ENCODE data around the gene CHCHD5. TPM values are rescaled to one million over a fixed set of nuclear protein-coding genes. Genes with fewer than 3 reads are reported as not detected.

Gene CHCHD5
- total RNA-seq, 1 donor from 2014 or later: 31.4 TPM

GRCh38 chr2:112629224-112629623 is 44.8 kb downstream of the CHCHD5 start:
- Mint-ChIP-seq H3K9me3 (ENCODE audit: unreplicated experiment) (no peaks in the 10 kb centered on the region), H3K4me1 (ENCODE audit: unreplicated experiment) (peaks cover 75% of the 10 kb centered on the region), H3K27ac (ENCODE audit: unreplicated experiment) (peak overlapping the region; percentile 95), H3K27me3 (ENCODE audit: unreplicated experiment) (no peaks in the 10 kb centered on the region), H3K4me3 (ENCODE audit: unreplicated experiment) (peak overlapping the region; percentile 38), H3K36me3 (ENCODE audit: unreplicated experiment) (no peaks in the 10 kb centered on the region)
- DNase-seq (ENCODE audit: extremely low spot score, unreplicated experiment): no peak
- no peak for TF ChIP-seq CTCF (IDR thresholded peaks at IDR 0.05)

- Mint-ChIP-seq H3K4me3 (ENCODE audit: unreplicated experiment) (peak overlapping the region; percentile 38), H3K9me3 (ENCODE audit: unreplicated experiment) (no peaks in the 10 kb centered on the region), H3K36me3 (ENCODE audit: unreplicated experiment) (no peaks in the 10 kb centered on the region), H3K4me1 (ENCODE audit: unreplicated experiment) (peaks cover 69% of the 10 kb centered on the region), H3K27me3 (ENCODE audit: unreplicated experiment) (no peaks in the 10 kb centered on the region), H3K27ac (ENCODE audit: unreplicated experiment) (peak overlapping the region; percentile 95)
- DNase-seq (ENCODE audit: extremely low spot score, unreplicated experiment): no peak
- no peak for TF ChIP-seq CTCF (IDR thresholded peaks at IDR 0.05)
Measured at GRCh38 chr2:112629823-112630222, 45.4 kb downstream of the CHCHD5 start.

GRCh38 chr2:112630268-112630667 is 45.9 kb downstream of the CHCHD5 start:
- Mint-ChIP-seq H3K9me3 (ENCODE audit: unreplicated experiment) (no peaks in the 10 kb centered on the region), H3K27me3 (ENCODE audit: unreplicated experiment) (no peaks in the 10 kb centered on the region), H3K36me3 (ENCODE audit: unreplicated experiment) (no peaks in the 10 kb centered on the region), H3K4me3 (ENCODE audit: unreplicated experiment) (peak overlapping the region; percentile 44), H3K4me1 (ENCODE audit: unreplicated experiment) (peaks cover 67% of the 10 kb centered on the region), H3K27ac (ENCODE audit: unreplicated experiment) (peak overlapping the region; percentile 95)
- DNase-seq (ENCODE audit: extremely low spot score, unreplicated experiment): no peak
- TF ChIP-seq CTCF (IDR thresholded peaks at IDR 0.05): no peak

- Mint-ChIP-seq H3K36me3 (ENCODE audit: unreplicated experiment) (no peaks in the 10 kb centered on the region), H3K27me3 (ENCODE audit: unreplicated experiment) (no peaks in the 10 kb centered on the region), H3K4me3 (ENCODE audit: unreplicated experiment) (no peak overlapping the region), H3K27ac (ENCODE audit: unreplicated experiment) (no peak overlapping the region), H3K9me3 (ENCODE audit: unreplicated experiment) (no peaks in the 10 kb centered on the region), H3K4me1 (ENCODE audit: unreplicated experiment) (peaks cover 35% of the 10 kb centered on the region)
- DNase-seq (ENCODE audit: extremely low spot score, unreplicated experiment): no peak
- no peak for TF ChIP-seq CTCF (IDR thresholded peaks at IDR 0.05)
Measured at GRCh38 chr2:112633708-112634107, 49.3 kb downstream of the CHCHD5 start.

GRCh38 chr2:112634153-112634873 is 49.9 kb downstream of the CHCHD5 start:
- H3K36me3 Mint-ChIP-seq (ENCODE audit: unreplicated experiment): no peaks in the 10 kb centered on the region

More at GRCh38 chr2:112634153-112634873, 49.9 kb downstream of the CHCHD5 start:
- peaks cover 29% of the 10 kb centered on the region for H3K4me1 Mint-ChIP-seq (ENCODE audit: unreplicated experiment)
- no peaks in the 10 kb centered on the region for H3K27me3 Mint-ChIP-seq (ENCODE audit: unreplicated experiment)
- no peak overlapping the region for H3K27ac Mint-ChIP-seq (ENCODE audit: unreplicated experiment)
- DNase-seq (ENCODE audit: extremely low spot score, unreplicated experiment): no peak
- H3K4me3 Mint-ChIP-seq (ENCODE audit: unreplicated experiment): no peak overlapping the region
- TF ChIP-seq CTCF (IDR thresholded peaks at IDR 0.05): no peak
- no peaks in the 10 kb centered on the region for H3K9me3 Mint-ChIP-seq (ENCODE audit: unreplicated experiment)
